Measurements from ENCODE around the gene FOSB.

The FOSB gene

DNA sequence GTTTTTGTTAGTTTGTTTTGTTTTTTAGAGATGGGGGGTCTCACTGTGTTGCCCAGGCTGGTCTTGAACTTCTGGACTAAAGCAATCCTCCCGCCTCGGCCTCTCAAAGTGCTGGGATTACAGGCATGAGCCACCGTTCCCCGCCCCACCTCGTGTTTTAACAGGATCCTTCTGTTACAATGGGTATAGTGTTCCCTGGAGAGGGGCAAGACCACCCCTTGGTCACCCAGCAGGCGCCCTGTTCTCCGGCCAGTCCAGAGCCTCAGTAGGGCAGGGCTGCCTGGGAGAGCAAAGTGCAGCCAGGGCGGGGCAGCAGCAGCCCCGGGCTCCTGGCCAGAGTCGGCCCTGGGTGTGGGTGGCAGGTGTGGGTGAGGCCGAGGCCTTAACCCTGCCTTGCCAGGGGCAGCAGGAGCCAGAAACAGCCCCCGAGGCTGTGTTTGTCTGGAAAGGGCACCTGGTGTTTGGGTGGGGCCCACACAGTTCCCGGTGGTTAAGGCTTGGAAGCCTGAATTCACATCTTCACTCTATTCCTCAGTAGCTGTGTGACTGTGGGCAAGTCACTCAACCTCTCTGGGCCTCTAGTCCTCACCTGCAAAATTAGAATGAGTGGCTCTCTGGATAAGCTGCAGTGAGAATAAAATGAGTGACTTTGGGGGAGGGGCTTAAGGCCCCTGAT is 46.7 kb downstream of the FOSB start:
- TF ChIP-seq CTCF (IDR thresholded peaks at IDR 0.05; ENCODE audit: insufficient read depth, missing control alignments): no peak
- DNase-seq (ENCODE audit: insufficient read length, low spot score) (no peak), FAIRE-seq (no peak)

DNA sequence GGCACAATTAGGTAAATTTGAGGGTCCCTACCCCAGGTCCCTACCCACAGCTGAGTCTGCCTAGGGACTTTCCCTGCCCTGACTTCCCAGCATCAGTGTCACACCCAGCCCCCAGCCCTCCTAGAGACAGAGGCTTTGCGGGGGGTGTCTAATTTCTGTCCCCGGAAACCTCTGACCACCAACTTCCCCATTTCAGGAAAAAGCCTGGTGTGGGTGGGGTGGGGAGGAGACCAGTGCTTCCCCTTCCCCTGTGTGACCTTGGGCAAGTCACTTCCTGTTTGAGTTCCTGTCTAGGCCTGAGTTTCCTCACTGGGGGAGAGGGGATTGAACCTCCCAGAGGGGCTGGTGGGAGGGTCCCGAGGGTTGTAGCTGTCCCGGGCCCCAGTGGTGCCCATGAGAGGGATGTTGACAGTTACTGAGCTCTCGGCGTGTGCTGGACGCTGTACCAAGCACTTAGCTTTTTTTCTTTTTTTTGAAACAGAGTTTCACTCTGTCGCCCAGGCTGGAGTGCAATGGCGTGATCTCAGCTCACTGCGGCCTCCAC is 47.4 kb downstream of the FOSB start:
- no peak for TF ChIP-seq CTCF (IDR thresholded peaks at IDR 0.05; ENCODE audit: insufficient read depth, missing control alignments)
- FAIRE-seq (no peak), DNase-seq (ENCODE audit: insufficient read length, low spot score) (no peak)

DNA sequence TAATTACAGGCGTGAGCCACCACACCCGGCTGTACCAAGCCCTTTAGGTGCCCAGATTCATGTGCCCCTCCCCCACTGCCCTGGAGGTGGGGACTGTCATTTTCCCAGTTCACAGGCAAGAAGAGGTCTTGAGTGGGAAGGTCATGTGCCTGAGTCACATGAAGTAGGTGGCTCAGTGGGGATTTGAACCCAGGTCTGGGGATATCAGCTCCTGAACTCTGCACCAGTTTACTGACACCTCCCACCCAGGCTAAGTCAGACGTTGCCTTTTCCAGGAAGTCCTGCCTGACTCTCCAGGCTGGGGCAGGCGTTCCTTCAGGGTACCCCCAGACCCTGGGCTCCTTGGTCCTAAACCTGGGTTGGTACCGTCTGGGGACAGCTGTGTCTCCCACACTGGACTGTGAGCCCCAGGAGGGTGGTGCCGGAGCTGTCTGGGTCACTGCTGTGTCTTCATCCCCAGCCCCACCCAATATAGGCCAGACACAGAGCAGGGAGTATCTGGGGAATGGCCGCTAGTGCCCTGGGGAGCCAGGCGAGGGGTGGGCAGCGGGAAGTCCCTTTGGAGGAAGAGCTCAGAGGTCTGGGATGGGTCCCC is 48.1 kb downstream of the FOSB start:
- no peak for FAIRE-seq

GRCh38 chr19:45517238-45517637 is 49.4 kb downstream of the FOSB start:
- FAIRE-seq: no peak
- TF ChIP-seq CTCF (IDR thresholded peaks at IDR 0.05; ENCODE audit: insufficient read depth, missing control alignments): no peak
- no peak for DNase-seq (ENCODE audit: insufficient read length, low spot score)

More for the DNA sequence above, 48.1 kb downstream of the FOSB start:
- DNase-seq (ENCODE audit: insufficient read length, low spot score): no peak
- TF ChIP-seq CTCF (IDR thresholded peaks at IDR 0.05; ENCODE audit: insufficient read depth, missing control alignments): no peak

DNA sequence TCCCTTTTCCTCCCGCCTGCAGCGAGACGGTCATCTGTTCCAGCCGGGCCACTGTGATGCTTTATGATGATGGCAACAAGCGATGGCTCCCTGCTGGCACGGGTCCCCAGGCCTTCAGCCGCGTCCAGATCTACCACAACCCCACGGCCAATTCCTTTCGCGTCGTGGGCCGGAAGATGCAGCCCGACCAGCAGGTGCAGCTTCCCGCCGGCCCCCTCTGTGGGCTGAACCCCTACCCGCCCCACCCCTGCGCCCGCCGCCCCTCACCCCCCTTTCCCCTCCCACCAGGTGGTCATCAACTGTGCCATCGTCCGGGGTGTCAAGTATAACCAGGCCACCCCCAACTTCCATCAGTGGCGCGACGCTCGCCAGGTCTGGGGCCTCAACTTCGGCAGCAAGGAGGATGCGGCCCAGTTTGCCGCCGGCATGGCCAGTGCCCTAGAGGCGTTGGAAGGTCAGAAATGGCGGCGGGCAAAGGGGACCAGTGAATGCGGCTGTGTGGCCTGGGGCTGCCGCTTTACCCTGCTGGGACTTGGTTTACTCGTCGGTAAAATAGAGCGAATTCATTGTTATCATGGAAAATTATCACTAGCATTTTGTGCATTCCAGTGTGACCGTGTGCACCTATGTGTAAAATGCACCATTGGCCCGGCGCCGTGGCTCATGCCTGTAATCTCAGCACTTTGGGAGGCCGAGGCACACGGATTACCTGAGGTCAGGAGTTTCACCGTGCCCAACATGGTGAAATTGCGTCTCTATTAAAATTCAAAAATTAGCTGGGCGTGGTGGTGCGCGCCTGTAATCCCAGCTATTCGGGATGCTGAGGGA is 50.1 kb downstream of the FOSB start:
- FAIRE-seq (no peak), DNase-seq (ENCODE audit: insufficient read length, low spot score) (no peak)
- TF ChIP-seq CTCF (IDR thresholded peaks at IDR 0.05; ENCODE audit: insufficient read depth, missing control alignments): no peak

GRCh38 chr19:45518469-45518826 is 50.7 kb downstream of the FOSB start:
- TF ChIP-seq CTCF (IDR thresholded peaks at IDR 0.05; ENCODE audit: insufficient read depth, missing control alignments): no peak
- FAIRE-seq (no peak), DNase-seq (ENCODE audit: insufficient read length, low spot score) (no peak)
